AG09319 (cell line): ENCODE results near the gene CARD10.

Experiments
- DNase-seq: peaks from one replicate; pipeline ENCODE4 v3.0.0-alpha.2; 2010; ENCODE audit warnings: low read depth; ENCODE audit errors: extremely low read depth
- TF ChIP-seq, protein P1 (sequence below): IDR thresholded peaks from 2 replicates; pipeline ENCODE4 v1.5.1; 2011; ENCODE audit warnings: low read depth, mild to moderate bottlenecking, inconsistent platforms, low read length, moderate library complexity

CARD10 gene

GRCh38 chr22:37459206-37459605 is 60.0 kb downstream of the CARD10 start:
- DNase-seq = no peak
- TF ChIP-seq, protein P1, sequence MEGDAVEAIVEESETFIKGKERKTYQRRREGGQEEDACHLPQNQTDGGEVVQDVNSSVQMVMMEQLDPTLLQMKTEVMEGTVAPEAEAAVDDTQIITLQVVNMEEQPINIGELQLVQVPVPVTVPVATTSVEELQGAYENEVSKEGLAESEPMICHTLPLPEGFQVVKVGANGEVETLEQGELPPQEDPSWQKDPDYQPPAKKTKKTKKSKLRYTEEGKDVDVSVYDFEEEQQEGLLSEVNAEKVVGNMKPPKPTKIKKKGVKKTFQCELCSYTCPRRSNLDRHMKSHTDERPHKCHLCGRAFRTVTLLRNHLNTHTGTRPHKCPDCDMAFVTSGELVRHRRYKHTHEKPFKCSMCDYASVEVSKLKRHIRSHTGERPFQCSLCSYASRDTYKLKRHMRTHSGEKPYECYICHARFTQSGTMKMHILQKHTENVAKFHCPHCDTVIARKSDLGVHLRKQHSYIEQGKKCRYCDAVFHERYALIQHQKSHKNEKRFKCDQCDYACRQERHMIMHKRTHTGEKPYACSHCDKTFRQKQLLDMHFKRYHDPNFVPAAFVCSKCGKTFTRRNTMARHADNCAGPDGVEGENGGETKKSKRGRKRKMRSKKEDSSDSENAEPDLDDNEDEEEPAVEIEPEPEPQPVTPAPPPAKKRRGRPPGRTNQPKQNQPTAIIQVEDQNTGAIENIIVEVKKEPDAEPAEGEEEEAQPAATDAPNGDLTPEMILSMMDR = no peak

GRCh38 chr22:37457093-37457893 is 61.9 kb downstream of the CARD10 start:
- TF ChIP-seq, protein P1 = peak; percentile 97
- DNase-seq = no peak

- TF ChIP-seq, protein P1 = no peak
- no peak for DNase-seq
Observed at GRCh38 chr22:37456346-37456745, 62.9 kb downstream of the CARD10 start.

DNA sequence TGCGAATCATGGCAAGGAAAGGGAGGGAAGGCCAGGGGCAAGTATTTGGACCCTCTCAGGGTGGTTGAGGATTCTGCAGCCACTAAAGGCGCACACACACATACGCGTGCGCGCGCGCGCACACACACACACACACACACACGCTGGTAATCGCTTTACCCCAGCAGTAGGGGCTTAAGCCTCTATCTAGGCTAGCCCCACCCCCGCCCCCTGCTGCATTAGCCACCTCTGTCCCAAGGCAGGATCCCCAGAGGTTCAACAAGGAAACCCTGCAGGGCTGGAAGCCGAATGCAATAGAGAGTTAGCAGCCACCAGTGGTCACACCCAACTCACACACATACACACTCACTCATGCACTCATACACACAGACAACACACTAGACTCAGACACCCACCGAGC is 63.3 kb downstream of the CARD10 start:
- TF ChIP-seq, protein P1 = no peak
- DNase-seq = no peak

DNA sequence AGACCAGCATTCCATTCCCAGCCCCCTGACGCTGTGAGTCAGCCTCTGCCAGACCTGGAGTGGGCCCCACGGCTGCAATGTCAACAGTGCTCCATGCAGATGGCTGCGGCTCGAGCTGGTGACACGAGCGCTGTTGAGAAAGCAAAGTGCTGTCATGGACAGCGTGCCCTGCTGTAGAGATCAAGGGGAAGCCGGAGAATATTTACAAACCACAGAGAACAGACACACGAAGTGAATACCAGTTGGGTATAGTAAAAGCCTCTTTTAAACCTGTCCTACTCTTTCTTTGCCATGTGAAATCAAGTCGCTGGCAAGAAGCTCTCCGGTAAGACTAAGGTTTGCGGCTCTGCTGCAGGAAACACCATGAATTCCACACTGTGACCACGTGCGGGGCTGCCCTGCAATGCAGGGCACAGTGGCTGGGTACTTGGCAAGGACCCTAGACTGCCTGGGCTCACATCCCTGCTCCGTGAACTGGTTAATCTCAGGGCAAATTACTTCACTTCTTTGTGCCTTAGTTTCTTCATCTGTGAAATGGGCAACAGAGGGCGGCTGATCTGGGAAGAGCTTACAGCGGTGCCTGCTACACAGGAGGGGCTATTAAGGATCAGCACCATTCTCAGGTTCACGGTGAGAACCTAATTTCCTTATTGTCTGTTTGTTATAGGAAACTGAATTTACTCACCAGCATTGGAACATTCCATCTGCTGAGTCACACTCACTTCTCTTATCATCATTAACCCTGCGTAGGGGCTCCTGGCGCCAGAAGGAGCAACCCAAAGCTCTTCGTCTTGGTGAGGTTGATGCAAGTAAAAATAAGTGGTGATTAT is 64.1 kb downstream of the CARD10 start:
- DNase-seq = no peak
- TF ChIP-seq, protein P1 = no peak

GRCh38 chr22:37453696-37454095 is 65.5 kb downstream of the CARD10 start:
- DNase-seq = no peak

More at GRCh38 chr22:37453696-37454095, 65.5 kb downstream of the CARD10 start:
- TF ChIP-seq, protein P1 = no peak
